ENCODE results near the gene C1QTNF6.

- TF ChIP-seq, protein P1, sequence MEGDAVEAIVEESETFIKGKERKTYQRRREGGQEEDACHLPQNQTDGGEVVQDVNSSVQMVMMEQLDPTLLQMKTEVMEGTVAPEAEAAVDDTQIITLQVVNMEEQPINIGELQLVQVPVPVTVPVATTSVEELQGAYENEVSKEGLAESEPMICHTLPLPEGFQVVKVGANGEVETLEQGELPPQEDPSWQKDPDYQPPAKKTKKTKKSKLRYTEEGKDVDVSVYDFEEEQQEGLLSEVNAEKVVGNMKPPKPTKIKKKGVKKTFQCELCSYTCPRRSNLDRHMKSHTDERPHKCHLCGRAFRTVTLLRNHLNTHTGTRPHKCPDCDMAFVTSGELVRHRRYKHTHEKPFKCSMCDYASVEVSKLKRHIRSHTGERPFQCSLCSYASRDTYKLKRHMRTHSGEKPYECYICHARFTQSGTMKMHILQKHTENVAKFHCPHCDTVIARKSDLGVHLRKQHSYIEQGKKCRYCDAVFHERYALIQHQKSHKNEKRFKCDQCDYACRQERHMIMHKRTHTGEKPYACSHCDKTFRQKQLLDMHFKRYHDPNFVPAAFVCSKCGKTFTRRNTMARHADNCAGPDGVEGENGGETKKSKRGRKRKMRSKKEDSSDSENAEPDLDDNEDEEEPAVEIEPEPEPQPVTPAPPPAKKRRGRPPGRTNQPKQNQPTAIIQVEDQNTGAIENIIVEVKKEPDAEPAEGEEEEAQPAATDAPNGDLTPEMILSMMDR (conservative IDR thresholded peaks at IDR 0.05 in 1 of 2, IDR thresholded peaks at IDR 0.05 in 1 of 2; ENCODE audit: extremely low read depth in 1 of 2, insufficient read depth in 1 of 2, low read depth in 1 of 2, low read length in 2 of 2), result no peak
- no peak for TF ChIP-seq EZH2 (IDR thresholded peaks at IDR 0.05; ENCODE audit: borderline replicate concordance, low read length)
Measured at GRCh38 chr22:37179126-37179470, 8.9 kb downstream of the C1QTNF6 start.
